CD4-positive, alpha-beta T cell treated with Interleukin-2 at 100 ng/mL for 4 hours (primary cell): Measurements from ENCODE around the gene DDX25.

Experiments
- DNase-seq: peaks from one replicate; pipeline ENCODE4 v3.0.0-alpha.2; 2020; ENCODE audit warnings: low spot score

DDX25 gene

GRCh38 chr11:125978181-125978716 is 73.9 kb downstream of the DDX25 start:
- no peak for DNase-seq
